ENCODE measurements around the gene PCDHGB2. TPM values are rescaled to one million over a fixed set of nuclear protein-coding genes. Genes with fewer than 3 reads are reported as not detected.
"Not testable (repeated sequence)": the region's sequence is repeated elsewhere in the genome, so short reads cannot be mapped to it uniquely, and the experiment has no call there.

Gene PCDHGB2
- total RNA-seq, 1 donor from 2014 or later: 1.4 TPM

- DNase-seq (ENCODE audit: low read depth in 2 of 2): no peak
Measured at GRCh38 chr5:141384471-141385267, 24.9 kb downstream of the PCDHGB2 start.

- DNase-seq (ENCODE audit: low read depth in 2 of 2): peak; percentile 46 to 75
Measured at GRCh38 chr5:141387557-141388311, 27.9 kb downstream of the PCDHGB2 start, which contains the start of gene PCDHGB4. TSS of gene PCDHGB4 (plus strand) at chr5:141387698. CDS start at chr5:141387885, 187 bp downstream.

- no peak for DNase-seq (ENCODE audit: low read depth in 2 of 2)
Measured at GRCh38 chr5:141388661-141389060, 28.9 kb downstream of the PCDHGB2 start.

- DNase-seq (ENCODE audit: low read depth in 2 of 2): no peak
Measured at GRCh38 chr5:141389153-141390042, 29.6 kb downstream of the PCDHGB2 start.

- DNase-seq (ENCODE audit: low read depth in 2 of 2): no peak
Measured at GRCh38 chr5:141392429-141393198, 32.8 kb downstream of the PCDHGB2 start, which contains the start of gene PCDHGA8. TSS of gene PCDHGA8 (plus strand) at chr5:141392633. CDS start at chr5:141392814, 181 bp downstream.

- DNase-seq (ENCODE audit: low read depth in 2 of 2): no peak
Measured at GRCh38 chr5:141393267-141393666, 33.5 kb downstream of the PCDHGB2 start.

GRCh38 chr5:141394401-141395187 lies 34.8 kb downstream of the PCDHGB2 start:
- not testable (repeated sequence) for DNase-seq (ENCODE audit: low read depth in 2 of 2)

GRCh38 chr5:141397756-141398551 lies 38.2 kb downstream of the PCDHGB2 start, which contains the start of gene PCDHGB5:
TSS of gene PCDHGB5 (plus strand) at chr5:141397947. CDS start at chr5:141398128, 181 bp downstream.
- peak; percentile 56 to 73 for DNase-seq (ENCODE audit: low read depth in 2 of 2)

GRCh38 chr5:141398608-141399007 lies 38.8 kb downstream of the PCDHGB2 start:
- no peak for DNase-seq (ENCODE audit: low read depth in 2 of 2)

- no peak for DNase-seq (ENCODE audit: low read depth in 2 of 2)
Measured at GRCh38 chr5:141399555-141400258, 39.9 kb downstream of the PCDHGB2 start.

- DNase-seq (ENCODE audit: low read depth in 2 of 2): peak; percentile 35 to 45
Measured at GRCh38 chr5:141402553-141403243, 42.9 kb downstream of the PCDHGB2 start, which contains the start of gene PCDHGA9. TSS of gene PCDHGA9 (plus strand) at chr5:141402778. CDS start at chr5:141402953, 175 bp downstream.

- no peak for DNase-seq (ENCODE audit: low read depth in 2 of 2)
Measured at GRCh38 chr5:141403387-141403786, 43.6 kb downstream of the PCDHGB2 start.

GRCh38 chr5:141407790-141408505 lies 48.2 kb downstream of the PCDHGB2 start, which contains the start of gene PCDHGB6:
TSS of gene PCDHGB6 (plus strand) at chr5:141408021. CDS start at chr5:141408203, 182 bp downstream.
- DNase-seq (ENCODE audit: low read depth in 2 of 2): peak; percentile 50 to 67

- DNase-seq (ENCODE audit: low read depth in 2 of 2): no peak
Measured at GRCh38 chr5:141409598-141410306, 50.0 kb downstream of the PCDHGB2 start.

- DNase-seq (ENCODE audit: low read depth in 2 of 2): no peak
Measured at GRCh38 chr5:141411575-141411974, 51.8 kb downstream of the PCDHGB2 start.
